ENCODE results near the gene CPXM2. TPM values are rescaled to one million over a fixed set of nuclear protein-coding genes. Genes with fewer than 3 reads are reported as not detected.

CPXM2 gene
- polyA plus RNA-seq, 1 donor (not counting 4 experiments of a cell fraction or from before 2014, with no cell fraction given) = 0.03 TPM

DNA sequence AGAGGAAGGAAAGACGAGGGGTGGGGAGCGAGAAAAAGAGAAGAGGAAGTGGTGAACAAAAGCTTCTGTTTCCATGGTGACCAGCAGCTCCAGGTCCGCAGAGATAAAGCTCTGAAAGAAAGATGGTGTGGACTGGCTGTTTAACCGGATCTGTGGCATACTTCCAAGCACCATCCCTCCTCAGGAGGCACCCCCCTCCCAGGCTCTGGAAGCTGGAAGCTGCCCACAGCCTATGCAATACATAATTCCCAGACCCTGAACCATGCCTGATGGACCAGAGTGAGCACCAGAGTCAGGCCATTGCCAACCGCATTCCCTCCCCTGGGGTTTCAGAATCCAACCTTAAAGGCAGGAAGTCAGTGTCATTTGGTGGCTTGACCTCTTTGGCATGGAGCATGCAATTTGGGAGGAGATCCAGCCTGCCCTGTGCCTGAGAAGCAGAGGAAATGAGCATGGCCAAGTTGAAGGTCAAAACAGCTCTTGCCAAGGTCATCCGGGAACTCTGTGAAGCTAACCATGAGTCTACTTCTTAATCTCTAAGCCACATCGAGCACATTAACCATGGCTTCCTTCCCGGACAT is 22.2 kb upstream of the CPXM2 start:
- no peak overlapping the region for H3K9ac ChIP-seq (ENCODE audit: control insufficient read depth, extremely low read depth, insufficient read depth, low read length)

DNA sequence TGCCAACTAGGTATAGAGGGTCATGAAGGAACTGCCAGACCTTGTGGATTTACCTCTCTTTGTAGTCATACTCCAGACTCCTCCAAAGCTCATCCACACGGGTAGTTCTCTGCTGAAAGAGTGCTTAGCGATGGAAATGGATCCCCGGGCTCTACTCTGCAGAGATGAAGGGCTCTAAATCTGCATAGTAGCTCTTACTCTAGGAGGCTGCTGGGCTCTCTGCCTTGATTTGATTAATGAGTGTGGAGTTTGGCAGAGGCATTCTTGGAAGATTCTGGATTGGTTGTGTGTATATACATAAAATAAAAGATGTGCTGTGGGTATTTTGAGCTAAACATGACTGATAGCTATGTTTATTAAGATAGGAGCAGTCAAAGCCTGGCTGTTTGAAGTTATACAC is 21.3 kb upstream of the CPXM2 start:
- no peak for DNase-seq (ENCODE audit: low read depth, low spot score)
- H3K9ac ChIP-seq (ENCODE audit: control insufficient read depth, extremely low read depth, insufficient read depth, low read length) = no peak overlapping the region
- no peaks in the 10 kb centered on the region for H3K79me2 ChIP-seq (ENCODE audit: control insufficient read depth, insufficient read depth, low read length)
- no peaks in the 10 kb centered on the region for H3K4me1 ChIP-seq (ENCODE audit: control insufficient read depth, extremely low read depth, insufficient read depth, low read length)
- H3K9me3 ChIP-seq (ENCODE audit: control insufficient read depth, low read depth, low read length) = no peaks in the 10 kb centered on the region
- no peaks in the 10 kb centered on the region for H3K36me3 ChIP-seq (ENCODE audit: control insufficient read depth in 2 of 2, extremely low read depth in 1 of 2, insufficient read depth in 2 of 2, low read length in 2 of 2)
- FAIRE-seq = no peak
- H3K27me3 ChIP-seq (ENCODE audit: control insufficient read depth, extremely low read depth, insufficient read depth, low read length) = peaks cover 19% of the 10 kb centered on the region
- no peak overlapping the region for H2AFZ ChIP-seq (ENCODE audit: control insufficient read depth, low read length)
- no peak overlapping the region for H3K4me3 ChIP-seq (ENCODE audit: control insufficient read depth in 2 of 3, extremely low read depth in 1 of 3, insufficient read depth in 2 of 3, low read depth in 1 of 3, low read length in 3 of 3)
- TF ChIP-seq EZH2 (IDR thresholded peaks at IDR 0.05; ENCODE audit: low read length) = no peak
- TF ChIP-seq, protein P1, sequence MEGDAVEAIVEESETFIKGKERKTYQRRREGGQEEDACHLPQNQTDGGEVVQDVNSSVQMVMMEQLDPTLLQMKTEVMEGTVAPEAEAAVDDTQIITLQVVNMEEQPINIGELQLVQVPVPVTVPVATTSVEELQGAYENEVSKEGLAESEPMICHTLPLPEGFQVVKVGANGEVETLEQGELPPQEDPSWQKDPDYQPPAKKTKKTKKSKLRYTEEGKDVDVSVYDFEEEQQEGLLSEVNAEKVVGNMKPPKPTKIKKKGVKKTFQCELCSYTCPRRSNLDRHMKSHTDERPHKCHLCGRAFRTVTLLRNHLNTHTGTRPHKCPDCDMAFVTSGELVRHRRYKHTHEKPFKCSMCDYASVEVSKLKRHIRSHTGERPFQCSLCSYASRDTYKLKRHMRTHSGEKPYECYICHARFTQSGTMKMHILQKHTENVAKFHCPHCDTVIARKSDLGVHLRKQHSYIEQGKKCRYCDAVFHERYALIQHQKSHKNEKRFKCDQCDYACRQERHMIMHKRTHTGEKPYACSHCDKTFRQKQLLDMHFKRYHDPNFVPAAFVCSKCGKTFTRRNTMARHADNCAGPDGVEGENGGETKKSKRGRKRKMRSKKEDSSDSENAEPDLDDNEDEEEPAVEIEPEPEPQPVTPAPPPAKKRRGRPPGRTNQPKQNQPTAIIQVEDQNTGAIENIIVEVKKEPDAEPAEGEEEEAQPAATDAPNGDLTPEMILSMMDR (optimal IDR thresholded peaks at IDR 0.05 in 1 of 3, IDR thresholded peaks at IDR 0.05 in 1 of 3, conservative IDR thresholded peaks at IDR 0.05 in 1 of 3; ENCODE audit: extremely low read depth in 1 of 3, insufficient read depth in 2 of 3, low read length in 3 of 3) = no peak
- H3K27ac ChIP-seq (ENCODE audit: control insufficient read depth, insufficient read depth, low read length) = no peak overlapping the region
- no peaks in the 10 kb centered on the region for H4K20me1 ChIP-seq (ENCODE audit: control insufficient read depth, extremely low read depth, insufficient read depth, low read length)
- no peaks in the 10 kb centered on the region for H3K9me1 ChIP-seq (ENCODE audit: control insufficient read depth, extremely low read depth, insufficient read depth, low read length)
- dilution Hi-C loops (cut with MboI; ENCODE audit: extremely low pct_ligation_motif_present, low sequenced_read_pairs) = no loop called here
- no peak overlapping the region for H3K4me2 ChIP-seq (ENCODE audit: control insufficient read depth, extremely low read depth, insufficient read depth, low read depth, low read length)

More for the DNA sequence above, 22.2 kb upstream of the CPXM2 start:
- no peaks in the 10 kb centered on the region for H3K4me1 ChIP-seq (ENCODE audit: control insufficient read depth, extremely low read depth, insufficient read depth, low read length)
- H3K9me3 ChIP-seq (ENCODE audit: control insufficient read depth, low read depth, low read length) = no peaks in the 10 kb centered on the region
- DNase-seq (ENCODE audit: low read depth, low spot score) (no peak), FAIRE-seq (no peak)
- H3K9me1 ChIP-seq (ENCODE audit: control insufficient read depth, extremely low read depth, insufficient read depth, low read length) = no peaks in the 10 kb centered on the region
- dilution Hi-C loops (cut with MboI; ENCODE audit: extremely low pct_ligation_motif_present, low sequenced_read_pairs) = no loop called here
- no peak for TF ChIP-seq EZH2 (IDR thresholded peaks at IDR 0.05; ENCODE audit: low read length)
- TF ChIP-seq, protein P1 (optimal IDR thresholded peaks at IDR 0.05 in 1 of 3, IDR thresholded peaks at IDR 0.05 in 1 of 3, conservative IDR thresholded peaks at IDR 0.05 in 1 of 3; ENCODE audit: extremely low read depth in 1 of 3, insufficient read depth in 2 of 3, low read length in 3 of 3) = no peak
- H4K20me1 ChIP-seq (ENCODE audit: control insufficient read depth, extremely low read depth, insufficient read depth, low read length) = no peaks in the 10 kb centered on the region
- H3K27me3 ChIP-seq (ENCODE audit: control insufficient read depth, extremely low read depth, insufficient read depth, low read length) = peaks cover 12% of the 10 kb centered on the region
- H3K4me3 ChIP-seq (ENCODE audit: control insufficient read depth in 2 of 3, extremely low read depth in 1 of 3, insufficient read depth in 2 of 3, low read depth in 1 of 3, low read length in 3 of 3) = no peak overlapping the region
- H3K36me3 ChIP-seq (ENCODE audit: control insufficient read depth in 2 of 2, extremely low read depth in 1 of 2, insufficient read depth in 2 of 2, low read length in 2 of 2) = no peaks in the 10 kb centered on the region
- no peak overlapping the region for H2AFZ ChIP-seq (ENCODE audit: control insufficient read depth, low read length)
- H3K79me2 ChIP-seq (ENCODE audit: control insufficient read depth, insufficient read depth, low read length) = no peaks in the 10 kb centered on the region
- H3K4me2 ChIP-seq (ENCODE audit: control insufficient read depth, extremely low read depth, insufficient read depth, low read depth, low read length) = no peak overlapping the region
- H3K27ac ChIP-seq (ENCODE audit: control insufficient read depth, insufficient read depth, low read length) = no peak overlapping the region
